LNCAP (cell line): ENCODE measurements around the gene PIH1D1.

Experiments used
- CTCF ChIP-seq: fragments of 450-650 bp; IDR thresholded peaks from 2 replicates; pipeline ENCODE4 v1.5.1; 2017; ENCODE audit warnings: mild to moderate bottlenecking

The PIH1D1 gene

DNA sequence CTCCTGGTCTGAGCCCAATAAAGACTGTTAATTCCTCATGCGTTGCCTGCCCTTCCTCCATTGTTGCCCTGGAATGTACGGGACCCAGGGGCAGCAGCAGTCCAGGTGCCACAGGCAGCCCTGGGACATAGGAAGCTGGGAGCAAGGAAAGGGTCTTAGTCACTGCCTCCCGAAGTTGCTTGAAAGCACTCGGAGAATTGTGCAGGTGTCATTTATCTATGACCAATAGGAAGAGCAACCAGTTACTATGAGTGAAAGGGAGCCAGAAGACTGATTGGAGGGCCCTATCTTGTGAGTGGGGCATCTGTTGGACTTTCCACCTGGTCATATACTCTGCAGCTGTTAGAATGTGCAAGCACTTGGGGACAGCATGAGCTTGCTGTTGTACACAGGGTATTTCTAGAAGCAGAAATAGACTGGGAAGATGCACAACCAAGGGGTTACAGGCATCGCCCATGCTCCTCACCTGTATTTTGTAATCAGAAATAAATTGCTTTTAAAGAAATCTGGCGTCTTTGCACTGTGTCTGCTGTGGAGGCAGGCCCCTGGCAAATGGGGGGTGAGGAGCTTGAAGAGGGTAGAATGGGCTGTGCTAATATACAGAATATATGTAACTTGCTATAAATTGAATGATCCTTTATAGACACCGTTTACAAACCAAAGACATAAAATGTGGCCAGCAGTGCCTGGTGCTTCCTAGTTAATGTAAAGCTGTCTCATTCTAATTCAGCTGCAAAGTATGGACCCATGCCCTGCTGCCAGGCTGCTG, 40.4 kb upstream of the PIH1D1 start:
- no peak for TF ChIP-seq CTCF

- TF ChIP-seq CTCF: no peak
Measured at GRCh38 chr19:49491030-49491803, 39.6 kb upstream of the PIH1D1 start.

DNA sequence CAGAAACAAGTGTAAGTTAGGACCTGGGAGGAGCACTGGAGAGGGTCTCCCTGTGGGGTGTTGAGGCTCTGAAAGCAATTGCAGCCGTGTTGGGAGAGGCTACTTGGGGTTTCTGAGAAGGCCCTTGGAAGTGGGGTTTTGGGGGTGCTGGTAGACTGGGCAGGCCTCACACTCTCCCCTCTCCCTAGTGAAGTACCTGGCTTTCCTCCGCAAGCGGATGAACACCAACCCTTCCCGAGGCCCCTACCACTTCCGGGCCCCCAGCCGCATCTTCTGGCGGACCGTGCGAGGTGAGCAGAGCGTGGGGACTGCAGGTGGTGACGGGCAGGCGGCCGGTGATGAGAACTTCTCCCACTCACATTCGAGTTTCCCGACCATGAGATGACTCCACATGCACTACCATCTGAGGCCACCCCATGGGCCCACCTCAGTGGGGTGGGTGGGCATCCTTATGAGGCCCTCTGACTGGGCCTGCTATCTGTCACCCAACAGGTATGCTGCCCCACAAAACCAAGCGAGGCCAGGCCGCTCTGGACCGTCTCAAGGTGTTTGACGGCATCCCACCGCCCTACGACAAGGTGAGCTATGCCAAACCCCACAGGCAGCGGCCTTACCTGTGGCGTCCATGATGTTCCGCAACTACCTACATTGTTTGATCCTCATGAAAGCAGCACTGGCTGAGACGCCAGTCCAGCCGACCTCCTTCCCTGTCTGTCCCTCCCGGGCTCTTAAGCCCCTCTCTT, 38.8 kb upstream of the PIH1D1 start:
- no peak for TF ChIP-seq CTCF

DNA sequence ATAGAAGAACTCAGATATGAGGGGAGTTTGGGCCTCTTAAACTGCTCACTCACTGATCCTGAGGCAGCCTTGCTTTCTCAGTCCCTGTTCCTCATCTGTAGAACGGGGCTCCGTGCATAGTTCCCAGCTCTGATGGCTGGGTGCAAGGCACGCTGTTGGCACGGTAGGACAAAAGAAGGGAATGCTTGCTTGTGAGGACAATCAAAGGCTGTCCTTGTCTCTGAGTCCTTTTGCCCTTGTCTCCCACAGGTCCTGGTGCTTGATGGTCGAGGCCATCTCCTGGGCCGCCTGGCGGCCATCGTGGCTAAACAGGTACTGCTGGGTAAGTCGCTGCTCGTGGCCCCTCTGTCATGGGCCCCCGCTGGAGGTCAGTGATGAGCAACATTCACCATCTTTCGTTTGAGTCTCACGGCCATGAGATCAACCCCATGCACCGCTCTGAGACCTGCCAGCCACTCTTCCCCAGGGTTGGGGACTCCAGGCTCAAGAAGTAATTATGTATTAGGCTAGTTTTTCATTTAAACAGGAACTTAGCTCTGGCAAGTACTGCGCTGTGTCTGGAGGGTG, 38.1 kb upstream of the PIH1D1 start:
- peak; percentile 63 for TF ChIP-seq CTCF

- TF ChIP-seq CTCF: no peak
Measured at GRCh38 chr19:49488863-49489537, 37.4 kb upstream of the PIH1D1 start.

DNA sequence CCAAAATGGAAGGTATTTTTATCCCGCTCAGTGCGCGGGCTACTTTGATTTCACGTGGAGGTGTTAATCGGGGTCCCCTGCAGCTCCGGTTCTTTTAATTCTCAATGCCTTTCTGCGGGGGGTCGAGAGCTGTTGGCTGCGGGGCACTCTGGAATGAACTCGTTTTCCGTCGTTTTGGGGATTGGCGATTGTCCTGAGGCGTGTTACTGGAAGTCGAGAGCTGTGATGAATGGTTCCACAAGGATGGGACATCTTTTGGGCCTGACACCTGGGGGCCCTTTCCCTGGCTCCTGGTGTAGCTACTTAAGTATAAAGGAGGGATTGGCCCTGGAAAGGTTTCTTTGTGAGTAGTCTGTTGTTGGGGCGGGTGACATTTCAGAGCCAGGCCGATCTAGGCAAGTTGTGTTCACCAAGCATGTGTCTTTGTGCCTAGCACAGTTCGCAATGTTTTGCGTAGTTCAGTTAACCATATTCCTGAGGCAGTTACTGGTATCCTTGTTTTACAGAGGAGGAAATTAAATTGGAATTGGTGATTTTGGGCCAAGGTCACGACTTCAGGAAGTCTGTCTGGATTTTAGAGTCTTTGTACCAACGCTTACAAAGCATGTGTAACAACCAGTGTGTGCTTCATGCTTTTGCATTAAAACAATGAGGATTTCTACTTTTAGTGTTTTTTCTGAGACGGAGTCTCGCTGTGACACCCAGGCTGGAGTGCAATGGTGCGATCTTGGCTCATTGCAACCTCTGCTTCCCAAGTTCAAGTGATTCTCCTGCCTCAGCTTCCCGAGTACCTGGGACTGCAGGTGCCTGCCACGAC, 36.6 kb upstream of the PIH1D1 start:
- no peak for TF ChIP-seq CTCF
